Tibial nerve (tissue), 3 donors: ENCODE measurements around the gene PCBP3.
"Not testable (repeated sequence)": the region's sequence is repeated elsewhere in the genome, so short reads cannot be mapped to it uniquely, and the experiment has no call there.

Source experiments
- CTCF ChIP-seq, 5 experiments: fragments of 200-600 bp in 3 of 5; fragments of 450-650 bp in 2 of 5; sonication (generic) in 3 of 5; IDR thresholded peaks; one replicate each; pipeline ENCODE4 v1.5.1; 2016 to 2019; ENCODE audit warnings: antibody characterized with exemption in 5 of 5, mild to moderate bottlenecking in 3 of 5, moderate library complexity in 2 of 5
- POLR2A ChIP-seq, 2 donors: fragments of 450-650 bp; IDR thresholded peaks; one replicate each; pipeline ENCODE4 v1.6.1; 2017; ENCODE audit warnings: antibody characterized with exemption in 2 of 2, mild to moderate bottlenecking in 2 of 2, moderate library complexity in 2 of 2

- not testable (repeated sequence) for TF ChIP-seq CTCF, POLR2A (IDR thresholded peaks at IDR 0.05)
Measured at GRCh38 chr21:45832741-45833235, 189.3 kb downstream of the PCBP3 start.
